Hepatocyte (in vitro differentiated cells): ENCODE data around the gene PLD5. TPM values are rescaled to one million over a fixed set of nuclear protein-coding genes. Genes with fewer than 3 reads are reported as not detected.

Source experiments
- DNase-seq: peaks from one replicate; pipeline ENCODE4 v3.0.0-alpha.2; 2016; ENCODE audit warnings: low spot score
- H2AFZ ChIP-seq: fragments of 200-600 bp; sonication (generic); 2 replicates; pipeline ENCODE4 v1.6.0; 2016; ENCODE audit warnings: antibody characterized with exemption, mild to moderate bottlenecking
- H3K27ac ChIP-seq: fragments of 200-600 bp; sonication (generic); 2 replicates; pipeline ENCODE4 v1.5.1; 2016; ENCODE audit warnings: mild to moderate bottlenecking
- H3K27me3 ChIP-seq: fragments of 200-600 bp; sonication (generic); 2 replicates; pipeline ENCODE4 v1.6.1; 2016
- H3K36me3 ChIP-seq: fragments of 200-600 bp; sonication (generic); replicated peaks from 2 replicates; pipeline ENCODE4 v1.5.1; 2016; ENCODE audit warnings: low read depth; ENCODE audit not compliant: insufficient read depth
- H3K4me1 ChIP-seq: fragments of 200-600 bp; sonication (generic); 2 replicates; pipeline ENCODE4 v1.5.1; 2016; ENCODE audit warnings: mild to moderate bottlenecking, moderate library complexity; ENCODE audit not compliant: insufficient read depth
- H3K4me2 ChIP-seq: fragments of 200-600 bp; sonication (generic); 2 replicates; pipeline ENCODE4 v1.6.0; 2016
- H3K4me3 ChIP-seq: fragments of 200-600 bp; sonication (generic); 2 replicates; pipeline ENCODE4 v1.5.1; 2016; ENCODE audit warnings: mild to moderate bottlenecking
- H3K79me2 ChIP-seq: fragments of 200-600 bp; sonication (generic); 2 replicates; pipeline ENCODE4 v1.6.0; 2017; ENCODE audit warnings: mild to moderate bottlenecking
- H3K9me2 ChIP-seq: fragments of 200-600 bp; sonication (generic); replicated peaks from 2 replicates; pipeline ENCODE4 v1.6.0; 2017; ENCODE audit warnings: mild to moderate bottlenecking; ENCODE audit not compliant: insufficient read depth
- H3K9me3 ChIP-seq: fragments of 200-600 bp; sonication (generic); 2 replicates; pipeline ENCODE4 v1.5.1; 2016; ENCODE audit warnings: low read depth, mild to moderate bottlenecking
- H4K20me1 ChIP-seq: fragments of 200-600 bp; sonication (generic); 2 replicates; pipeline ENCODE4 v1.6.0; 2016; ENCODE audit warnings: mild to moderate bottlenecking; ENCODE audit not compliant: insufficient read depth, poor library complexity, severe bottlenecking
- EZH2 ChIP-seq: fragments of 200-600 bp; sonication (generic); IDR thresholded peaks from 2 replicates; pipeline ENCODE4 v1.6.1; 2016; ENCODE audit warnings: antibody characterized with exemption, mild to moderate bottlenecking, borderline replicate concordance
- EZH2phosphoT487 ChIP-seq: fragments of 200-600 bp; sonication (generic); IDR thresholded peaks from one replicate; pipeline ENCODE4 v1.6.1; 2018; ENCODE audit warnings: antibody characterized with exemption, mild to moderate bottlenecking, low read depth, moderate library complexity; ENCODE audit not compliant: unreplicated experiment, severe bottlenecking
- WGBS: methylation state at CpG from one replicate; pipeline ENCODE4 v1.1.6; 2016; ENCODE audit warnings: low lambda C conversion rate; ENCODE audit errors: missing lambda C conversion rate; 5-methylcytosine and 5-hydroxymethylcytosine counted together
- polyA plus RNA-seq: library from polyadenylated mRNA; unstranded; fragments of >200 nt; fragmentation: Nextera tagmentation; extraction: Ambion mirVana; gene quantifications from 2 replicates; pipeline ENCODE4 v1.2.1, GENCODE V29; 2016
- total RNA-seq: library from RNA; depleted of rRNA; stranded (reverse); fragments of >200 nt; gene quantifications from 2 replicates; pipeline ENCODE4 v1.2.3, GENCODE V29; 2014
- TF ChIP-seq, protein P1 (sequence below): fragments of 200-600 bp; sonication (generic); IDR thresholded peaks from 2 replicates; pipeline ENCODE4 v1.5.1; 2016; ENCODE audit warnings: antibody characterized with exemption, mild to moderate bottlenecking; ENCODE audit not compliant: poor library complexity

Gene PLD5
- total and polyA plus RNA-seq, 2 experiments from 2014 or later, result 0.33 to 0.58 TPM

DNA sequence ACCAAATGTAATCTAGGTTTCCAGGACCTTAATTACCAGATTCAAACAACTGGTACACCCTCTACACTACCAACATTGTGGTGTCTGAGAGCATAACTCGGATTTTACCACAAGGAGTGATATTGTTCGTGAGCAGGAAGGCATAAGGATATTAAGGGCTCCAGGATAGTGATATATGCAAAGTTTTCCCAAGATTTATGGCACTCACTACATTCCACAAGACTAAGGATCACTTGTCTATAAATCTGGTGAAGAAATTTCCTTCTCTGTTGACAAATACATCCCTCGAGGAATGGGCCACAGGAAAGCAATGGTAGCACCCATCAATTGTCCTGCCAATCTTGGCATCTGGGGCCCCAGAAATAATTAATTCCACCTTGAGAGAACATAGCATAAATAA is 43.1 kb upstream of the PLD5 start:
- Histone ChIP-seq H3K27me3 (no peaks in the 10 kb centered on the region), H3K4me3 (no peak overlapping the region), H3K9me3 (no peaks in the 10 kb centered on the region), H3K27ac (no peak overlapping the region), H3K9me2 (no peaks in the 10 kb centered on the region), H2AFZ (no peak overlapping the region), H3K79me2 (no peaks in the 10 kb centered on the region), H3K36me3 (no peaks in the 10 kb centered on the region), H4K20me1 (no peaks in the 10 kb centered on the region), H3K4me1 (no peaks in the 10 kb centered on the region), H3K4me2 (no peak overlapping the region)
- TF ChIP-seq EZH2 (no peak), EZH2phosphoT487 (no peak)
- TF ChIP-seq, protein P1, sequence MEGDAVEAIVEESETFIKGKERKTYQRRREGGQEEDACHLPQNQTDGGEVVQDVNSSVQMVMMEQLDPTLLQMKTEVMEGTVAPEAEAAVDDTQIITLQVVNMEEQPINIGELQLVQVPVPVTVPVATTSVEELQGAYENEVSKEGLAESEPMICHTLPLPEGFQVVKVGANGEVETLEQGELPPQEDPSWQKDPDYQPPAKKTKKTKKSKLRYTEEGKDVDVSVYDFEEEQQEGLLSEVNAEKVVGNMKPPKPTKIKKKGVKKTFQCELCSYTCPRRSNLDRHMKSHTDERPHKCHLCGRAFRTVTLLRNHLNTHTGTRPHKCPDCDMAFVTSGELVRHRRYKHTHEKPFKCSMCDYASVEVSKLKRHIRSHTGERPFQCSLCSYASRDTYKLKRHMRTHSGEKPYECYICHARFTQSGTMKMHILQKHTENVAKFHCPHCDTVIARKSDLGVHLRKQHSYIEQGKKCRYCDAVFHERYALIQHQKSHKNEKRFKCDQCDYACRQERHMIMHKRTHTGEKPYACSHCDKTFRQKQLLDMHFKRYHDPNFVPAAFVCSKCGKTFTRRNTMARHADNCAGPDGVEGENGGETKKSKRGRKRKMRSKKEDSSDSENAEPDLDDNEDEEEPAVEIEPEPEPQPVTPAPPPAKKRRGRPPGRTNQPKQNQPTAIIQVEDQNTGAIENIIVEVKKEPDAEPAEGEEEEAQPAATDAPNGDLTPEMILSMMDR, result no peak
- DNase-seq, result no peak
- WGBS, result 74% methylated on average over 3 of the region's 3 CpGs

DNA sequence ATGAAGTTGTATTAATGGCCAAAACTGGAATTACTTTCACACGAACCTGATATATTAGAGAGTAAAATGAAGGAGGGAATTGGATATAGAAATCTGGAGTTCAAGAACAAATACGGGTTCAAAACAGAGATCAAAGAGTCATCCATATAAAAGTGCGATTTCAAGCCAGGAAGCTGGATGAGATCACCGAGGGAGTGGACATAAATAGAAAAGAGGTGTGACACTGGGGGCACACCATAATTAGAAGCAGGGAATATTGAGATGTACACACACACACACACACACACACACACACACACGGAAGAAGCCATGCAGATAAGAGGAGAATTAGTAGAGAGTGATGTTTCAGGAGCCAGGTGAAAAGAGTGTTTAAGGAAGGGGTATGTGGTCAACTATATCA is 32.3 kb upstream of the PLD5 start:
- Histone ChIP-seq H4K20me1 (no peaks in the 10 kb centered on the region), H3K9me3 (no peaks in the 10 kb centered on the region), H2AFZ (no peak overlapping the region), H3K27ac (no peak overlapping the region), H3K36me3 (no peaks in the 10 kb centered on the region), H3K4me2 (no peak overlapping the region), H3K4me3 (no peak overlapping the region), H3K4me1 (no peaks in the 10 kb centered on the region), H3K79me2 (no peaks in the 10 kb centered on the region), H3K9me2 (no peaks in the 10 kb centered on the region), H3K27me3 (no peaks in the 10 kb centered on the region)
- TF ChIP-seq EZH2phosphoT487 (no peak), EZH2 (no peak)
- TF ChIP-seq, protein P1, result no peak
- DNase-seq, result no peak
- 76% methylated on average over 5 of the region's 5 CpGs for WGBS

DNA sequence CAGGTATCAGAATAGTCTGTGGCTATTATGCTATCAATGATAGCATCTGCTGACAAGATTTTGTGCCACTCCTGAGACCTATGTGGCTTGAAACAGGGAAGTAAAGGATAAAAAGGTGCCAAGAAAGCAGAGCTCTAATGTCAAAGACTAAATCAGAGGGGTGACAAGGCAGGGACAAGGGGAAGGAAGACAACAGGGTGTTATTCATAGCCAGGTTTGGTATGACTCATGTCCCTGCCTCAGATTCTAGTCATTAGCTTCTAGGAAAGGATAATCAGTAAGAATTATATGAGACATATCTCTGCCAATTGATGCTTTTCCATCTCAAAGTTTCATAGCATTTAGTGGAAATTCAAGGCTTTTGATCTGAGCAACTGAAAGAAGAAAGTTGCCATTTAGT is 31.8 kb upstream of the PLD5 start:
- Histone ChIP-seq H3K27ac (no peak overlapping the region), H3K36me3 (no peaks in the 10 kb centered on the region), H3K4me2 (no peak overlapping the region), H3K4me1 (no peaks in the 10 kb centered on the region), H2AFZ (no peak overlapping the region), H4K20me1 (no peaks in the 10 kb centered on the region), H3K4me3 (no peak overlapping the region), H3K9me2 (no peaks in the 10 kb centered on the region), H3K27me3 (no peaks in the 10 kb centered on the region), H3K79me2 (no peaks in the 10 kb centered on the region), H3K9me3 (no peaks in the 10 kb centered on the region)
- no peak for DNase-seq
- TF ChIP-seq EZH2 (no peak), EZH2phosphoT487 (no peak)
- TF ChIP-seq, protein P1, result no peak

DNA sequence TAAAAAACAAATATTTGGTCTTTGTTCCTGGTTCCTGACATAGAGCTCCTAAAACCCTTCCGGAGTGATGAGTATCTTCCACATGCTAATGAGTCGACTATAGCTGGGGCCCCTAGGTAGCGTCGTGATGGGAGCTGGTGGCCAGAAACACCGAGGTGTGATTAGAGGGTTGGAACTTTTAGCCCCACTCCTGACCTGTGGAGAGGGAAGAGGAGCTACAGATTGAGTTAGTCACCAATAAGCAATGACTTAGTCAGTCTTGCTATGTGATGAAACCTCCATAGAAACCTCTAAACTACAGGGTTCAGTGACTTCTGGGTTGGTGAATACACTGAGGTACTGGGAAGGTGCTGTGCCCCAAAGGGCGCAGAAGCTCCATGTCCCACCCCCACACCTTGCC is 30.1 kb upstream of the PLD5 start:
- Histone ChIP-seq H3K79me2 (no peaks in the 10 kb centered on the region), H3K4me2 (no peak overlapping the region), H3K9me3 (no peaks in the 10 kb centered on the region), H3K4me3 (no peak overlapping the region), H3K4me1 (no peaks in the 10 kb centered on the region), H3K27ac (no peak overlapping the region), H3K27me3 (no peaks in the 10 kb centered on the region), H2AFZ (no peak overlapping the region), H4K20me1 (no peaks in the 10 kb centered on the region), H3K36me3 (no peaks in the 10 kb centered on the region), H3K9me2 (no peaks in the 10 kb centered on the region)
- TF ChIP-seq, protein P1, result no peak
- TF ChIP-seq EZH2, result no peak
- no peak for TF ChIP-seq EZH2phosphoT487
- 74% methylated on average over 6 of the region's 6 CpGs for WGBS
- DNase-seq, result no peak
